Lower leg skin (tissue), 3 donors: ENCODE results near the gene CHIC2.

Source experiments
- CTCF ChIP-seq, 3 donors: fragments of 450-650 bp; IDR thresholded peaks; one replicate each; pipeline ENCODE4 v1.5.1; 2016; ENCODE audit warnings: antibody characterized with exemption in 3 of 3, mild to moderate bottlenecking in 3 of 3, moderate library complexity in 2 of 3
- POLR2A ChIP-seq, 2 donors: fragments of 450-650 bp; IDR thresholded peaks; one replicate each; pipeline ENCODE4 v1.6.1; 2016 to 2017; ENCODE audit warnings: antibody characterized with exemption in 2 of 2, mild to moderate bottlenecking in 1 of 2, moderate library complexity in 1 of 2

GRCh38 chr4:54058171-54058570 lies 6.2 kb downstream of the CHIC2 start:
- no peak for TF ChIP-seq CTCF (IDR thresholded peaks at IDR 0.05)
- no peak for TF ChIP-seq POLR2A (IDR thresholded peaks at IDR 0.05)
